Breast epithelium (tissue), 4 donors: ENCODE data around the gene RICTOR. TPM values are rescaled to one million over a fixed set of nuclear protein-coding genes. Genes with fewer than 3 reads are reported as not detected.

Source experiments
- DNase-seq, 2 donors: peaks; one replicate each; pipeline ENCODE4 v3.0.0-alpha.2; 2019; ENCODE audit warnings: low spot score in 2 of 2
- H3K27ac ChIP-seq, 2 donors: fragments of 200-600 bp; sonication (generic) in 1 of 2; one replicate each; pipeline ENCODE4 v1.5.1; 2016 to 2019; ENCODE audit warnings: mild to moderate bottlenecking in 1 of 2
- H3K27me3 ChIP-seq, 2 donors: fragments of 200-600 bp; sonication (generic) in 1 of 2; one replicate each; pipeline versions ENCODE4 v1.5.1 to v1.6.0; 2017 to 2019; ENCODE audit warnings: control low read depth in 1 of 2, mild to moderate bottlenecking in 1 of 2
- H3K36me3 ChIP-seq: fragments of 200-600 bp; one replicate; pipeline ENCODE4 v1.5.1; 2019
- H3K4me1 ChIP-seq, 2 donors: fragments of 200-600 bp; sonication (generic); one replicate each; pipeline ENCODE4 v1.5.1; 2016 to 2019; ENCODE audit warnings: control low read depth in 1 of 2
- H3K4me3 ChIP-seq, 3 donors: fragments of 200-600 bp; sonication (generic); 1 replicate in 2 of 3; 2 replicates in 1 of 3; pipeline ENCODE4 v1.5.1; 2016 to 2019; ENCODE audit warnings: mild to moderate bottlenecking in 3 of 3, moderate library complexity in 2 of 3
- H3K9me3 ChIP-seq, 2 donors: fragments of 200-600 bp; sonication (generic) in 1 of 2; one replicate each; pipeline ENCODE4 v1.5.1; 2016 to 2019; ENCODE audit warnings: control low read depth in 1 of 2
- CTCF ChIP-seq, 3 donors: fragments of 450-650 bp; IDR thresholded peaks; one replicate each; pipeline ENCODE4 v1.5.1; 2016 to 2017; ENCODE audit warnings: antibody characterized with exemption in 3 of 3, mild to moderate bottlenecking in 3 of 3, moderate library complexity in 3 of 3
- POLR2A ChIP-seq: fragments of 450-650 bp; IDR thresholded peaks from one replicate; pipeline ENCODE4 v1.6.1; 2016; ENCODE audit warnings: antibody characterized with exemption, mild to moderate bottlenecking, moderate library complexity
- POLR2AphosphoS5 ChIP-seq, 3 donors: sonication (generic); formaldehyde crosslinking; IDR thresholded peaks; one replicate each; pipeline ENCODE4 v1.6.1; 2017; ENCODE audit warnings: antibody characterized with exemption in 3 of 3
- intact Hi-C: fragments of 100-400 bp; cut with DNase I; formaldehyde crosslinking; loops from one replicate; pipeline ENCODE4 v1.15.1; 2023; ENCODE audit warnings: low total_unique reads
- total RNA-seq, 3 donors: library from RNA; depleted of rRNA; stranded (reverse); fragments of >200 nt; gene quantifications; one replicate each; pipeline ENCODE4 v1.1.0, GENCODE V29; 2016

Gene RICTOR
- total RNA-seq, 3 donors from 2014 or later: 39.0 to 79.2 (median 58.7) TPM

GRCh38 chr5:38889424-38889823 lies 184.8 kb downstream of the RICTOR start:
- H3K27me3 ChIP-seq: no peaks in the 10 kb centered on the region
- no peaks in the 10 kb centered on the region for H3K36me3 ChIP-seq
- DNase-seq: no peak
- no peaks in the 10 kb centered on the region for H3K4me1 ChIP-seq
- no peaks in the 10 kb centered on the region for H3K9me3 ChIP-seq
- no peak overlapping the region for H3K4me3 ChIP-seq
- no peak for TF ChIP-seq CTCF (IDR thresholded peaks at IDR 0.05)
- no peak for TF ChIP-seq POLR2A
- TF ChIP-seq POLR2AphosphoS5 (IDR thresholded peaks at IDR 0.05): no peak
- no peak overlapping the region for H3K27ac ChIP-seq
- intact Hi-C loops: no loop called here

- no peak for DNase-seq
- H3K36me3 ChIP-seq: no peaks in the 10 kb centered on the region
- no peaks in the 10 kb centered on the region for H3K4me1 ChIP-seq
- TF ChIP-seq POLR2A (no peak), POLR2AphosphoS5 (IDR thresholded peaks at IDR 0.05) (no peak), CTCF (IDR thresholded peaks at IDR 0.05) (no peak)
- intact Hi-C loops: no loop called here
- no peak overlapping the region for H3K4me3 ChIP-seq
- no peaks in the 10 kb centered on the region for H3K27me3 ChIP-seq
- H3K9me3 ChIP-seq: no peaks in the 10 kb centered on the region
- H3K27ac ChIP-seq: no peak overlapping the region
Measured at GRCh38 chr5:38888041-38888440, 186.2 kb downstream of the RICTOR start.

Other genes with a start within 250 kb of the RICTOR start
- gene OSMR, start 228.4 kb downstream of the RICTOR start, total RNA-seq: 100 to 1,000 TPM in 1 of 3 donors, 10 to 100 TPM in 2; 32.2 to 121 (median 54.0) TPM
- gene FYB1, start 145.2 kb upstream of the RICTOR start, total RNA-seq: 10 to 100 TPM; 10.2 to 17.9 (median 11.4) TPM